ENCODE results near the gene NR2C2. TPM values are rescaled to one million over a fixed set of nuclear protein-coding genes. Genes with fewer than 3 reads are reported as not detected.

Gene NR2C2
- total and polyA plus RNA-seq, 2 of the 13 experiments (the other 11 are each of a cell fraction or from before 2014, with no cell fraction given), result 7.8 to 11.8 TPM

DNA sequence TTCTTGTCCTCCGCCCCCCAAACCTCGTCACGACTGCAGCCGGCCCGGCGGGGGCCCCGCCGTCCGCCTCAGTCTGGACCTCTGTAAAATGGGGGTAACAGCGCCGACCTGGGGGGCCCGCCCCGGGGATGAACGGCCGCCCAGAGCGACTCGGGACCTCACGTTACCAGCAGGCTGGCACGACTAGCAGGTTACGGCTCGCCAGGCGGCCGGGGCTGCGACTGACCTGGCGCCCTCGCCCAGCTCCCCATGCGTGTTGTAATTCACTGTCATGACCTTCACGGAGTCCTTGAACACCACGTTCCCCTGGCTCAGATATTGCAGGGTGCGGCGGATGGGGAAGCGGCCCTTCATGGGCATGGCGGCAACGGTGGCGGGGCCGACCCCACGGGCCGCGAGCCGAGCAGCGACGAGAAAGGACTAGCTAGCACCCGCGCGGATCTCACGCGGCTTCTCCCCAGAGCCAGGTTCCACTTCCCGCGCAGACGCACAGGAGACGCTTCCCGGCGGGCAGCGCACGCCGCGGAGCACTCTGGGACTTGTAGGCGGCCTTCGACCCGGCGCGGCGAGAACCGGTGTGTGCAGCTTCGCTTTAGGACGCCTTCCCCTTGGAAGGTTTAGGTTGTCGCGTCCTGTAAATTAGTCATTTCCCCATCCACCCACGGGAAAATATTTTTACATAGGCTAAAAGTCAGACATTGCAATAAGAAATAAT lies 117.6 kb downstream of the NR2C2 start, which contains the start of gene MRPS25 (continued):
- TF ChIP-seq, protein P1, sequence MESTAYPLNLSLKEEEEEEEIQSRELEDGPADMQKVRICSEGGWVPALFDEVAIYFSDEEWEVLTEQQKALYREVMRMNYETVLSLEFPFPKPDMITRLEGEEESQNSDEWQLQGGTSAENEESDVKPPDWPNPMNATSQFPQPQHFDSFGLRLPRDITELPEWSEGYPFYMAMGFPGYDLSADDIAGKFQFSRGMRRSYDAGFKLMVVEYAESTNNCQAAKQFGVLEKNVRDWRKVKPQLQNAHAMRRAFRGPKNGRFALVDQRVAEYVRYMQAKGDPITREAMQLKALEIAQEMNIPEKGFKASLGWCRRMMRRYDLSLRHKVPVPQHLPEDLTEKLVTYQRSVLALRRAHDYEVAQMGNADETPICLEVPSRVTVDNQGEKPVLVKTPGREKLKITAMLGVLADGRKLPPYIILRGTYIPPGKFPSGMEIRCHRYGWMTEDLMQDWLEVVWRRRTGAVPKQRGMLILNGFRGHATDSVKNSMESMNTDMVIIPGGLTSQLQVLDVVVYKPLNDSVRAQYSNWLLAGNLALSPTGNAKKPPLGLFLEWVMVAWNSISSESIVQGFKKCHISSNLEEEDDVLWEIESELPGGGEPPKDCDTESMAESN (CRISPR knock-in tag; conservative IDR thresholded peaks at IDR 0.05), result peak; percentile 87; the same call in 1 of the 2 replicates
- TF ChIP-seq TBX3 (IDR thresholded peaks at IDR 0.05; ENCODE audit: borderline replicate concordance), result no peak
- TF ChIP-seq, protein P2, sequence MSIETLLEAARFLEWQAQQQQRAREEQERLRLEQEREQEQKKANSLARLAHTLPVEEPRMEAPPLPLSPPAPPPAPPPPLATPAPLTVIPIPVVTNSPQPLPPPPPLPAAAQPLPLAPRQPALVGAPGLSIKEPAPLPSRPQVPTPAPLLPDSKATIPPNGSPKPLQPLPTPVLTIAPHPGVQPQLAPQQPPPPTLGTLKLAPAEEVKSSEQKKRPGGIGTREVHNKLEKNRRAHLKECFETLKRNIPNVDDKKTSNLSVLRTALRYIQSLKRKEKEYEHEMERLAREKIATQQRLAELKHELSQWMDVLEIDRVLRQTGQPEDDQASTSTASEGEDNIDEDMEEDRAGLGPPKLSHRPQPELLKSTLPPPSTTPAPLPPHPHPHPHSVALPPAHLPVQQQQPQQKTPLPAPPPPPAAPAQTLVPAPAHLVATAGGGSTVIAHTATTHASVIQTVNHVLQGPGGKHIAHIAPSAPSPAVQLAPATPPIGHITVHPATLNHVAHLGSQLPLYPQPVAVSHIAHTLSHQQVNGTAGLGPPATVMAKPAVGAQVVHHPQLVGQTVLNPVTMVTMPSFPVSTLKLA (IDR thresholded peaks at IDR 0.05), result no peak
- no peak; the same call in 1 of the 2 replicates for TF ChIP-seq ZNF205 (CRISPR knock-in tag; IDR thresholded peaks at IDR 0.05)
- no peak for TF ChIP-seq KDM6A (CRISPR knock-in tag; IDR thresholded peaks at IDR 0.05; ENCODE audit: low read depth)
- TF ChIP-seq GTF3A (CRISPR knock-in tag; conservative IDR thresholded peaks at IDR 0.05), result no peak
- no peak for TF ChIP-seq ZBTB8A (CRISPR knock-in tag; IDR thresholded peaks at IDR 0.05; ENCODE audit: borderline replicate concordance, low read depth)
- TF ChIP-seq, protein P3, sequence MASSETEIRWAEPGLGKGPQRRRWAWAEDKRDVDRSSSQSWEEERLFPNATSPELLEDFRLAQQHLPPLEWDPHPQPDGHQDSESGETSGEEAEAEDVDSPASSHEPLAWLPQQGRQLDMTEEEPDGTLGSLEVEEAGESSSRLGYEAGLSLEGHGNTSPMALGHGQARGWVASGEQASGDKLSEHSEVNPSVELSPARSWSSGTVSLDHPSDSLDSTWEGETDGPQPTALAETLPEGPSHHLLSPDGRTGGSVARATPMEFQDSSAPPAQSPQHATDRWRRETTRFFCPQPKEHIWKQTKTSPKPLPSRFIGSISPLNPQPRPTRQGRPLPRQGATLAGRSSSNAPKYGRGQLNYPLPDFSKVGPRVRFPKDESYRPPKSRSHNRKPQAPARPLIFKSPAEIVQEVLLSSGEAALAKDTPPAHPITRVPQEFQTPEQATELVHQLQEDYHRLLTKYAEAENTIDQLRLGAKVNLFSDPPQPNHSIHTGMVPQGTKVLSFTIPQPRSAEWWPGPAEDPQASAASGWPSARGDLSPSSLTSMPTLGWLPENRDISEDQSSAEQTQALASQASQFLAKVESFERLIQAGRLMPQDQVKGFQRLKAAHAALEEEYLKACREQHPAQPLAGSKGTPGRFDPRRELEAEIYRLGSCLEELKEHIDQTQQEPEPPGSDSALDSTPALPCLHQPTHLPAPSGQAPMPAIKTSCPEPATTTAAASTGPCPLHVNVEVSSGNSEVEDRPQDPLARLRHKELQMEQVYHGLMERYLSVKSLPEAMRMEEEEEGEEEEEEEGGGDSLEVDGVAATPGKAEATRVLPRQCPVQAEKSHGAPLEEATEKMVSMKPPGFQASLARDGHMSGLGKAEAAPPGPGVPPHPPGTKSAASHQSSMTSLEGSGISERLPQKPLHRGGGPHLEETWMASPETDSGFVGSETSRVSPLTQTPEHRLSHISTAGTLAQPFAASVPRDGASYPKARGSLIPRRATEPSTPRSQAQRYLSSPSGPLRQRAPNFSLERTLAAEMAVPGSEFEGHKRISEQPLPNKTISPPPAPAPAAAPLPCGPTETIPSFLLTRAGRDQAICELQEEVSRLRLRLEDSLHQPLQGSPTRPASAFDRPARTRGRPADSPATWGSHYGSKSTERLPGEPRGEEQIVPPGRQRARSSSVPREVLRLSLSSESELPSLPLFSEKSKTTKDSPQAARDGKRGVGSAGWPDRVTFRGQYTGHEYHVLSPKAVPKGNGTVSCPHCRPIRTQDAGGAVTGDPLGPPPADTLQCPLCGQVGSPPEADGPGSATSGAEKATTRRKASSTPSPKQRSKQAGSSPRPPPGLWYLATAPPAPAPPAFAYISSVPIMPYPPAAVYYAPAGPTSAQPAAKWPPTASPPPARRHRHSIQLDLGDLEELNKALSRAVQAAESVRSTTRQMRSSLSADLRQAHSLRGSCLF (CRISPR knock-in tag; IDR thresholded peaks at IDR 0.05; ENCODE audit: borderline replicate concordance), result no peak
- no peak for TF ChIP-seq SKI (IDR thresholded peaks at IDR 0.05; ENCODE audit: partially characterized antibody)
- no peak for TF ChIP-seq ZNF644 (CRISPR knock-in tag; IDR thresholded peaks at IDR 0.05; ENCODE audit: low read depth)
- no peak for TF ChIP-seq SRF (IDR thresholded peaks at IDR 0.05; ENCODE audit: low read depth, low read length)
- TF ChIP-seq, protein P4, sequence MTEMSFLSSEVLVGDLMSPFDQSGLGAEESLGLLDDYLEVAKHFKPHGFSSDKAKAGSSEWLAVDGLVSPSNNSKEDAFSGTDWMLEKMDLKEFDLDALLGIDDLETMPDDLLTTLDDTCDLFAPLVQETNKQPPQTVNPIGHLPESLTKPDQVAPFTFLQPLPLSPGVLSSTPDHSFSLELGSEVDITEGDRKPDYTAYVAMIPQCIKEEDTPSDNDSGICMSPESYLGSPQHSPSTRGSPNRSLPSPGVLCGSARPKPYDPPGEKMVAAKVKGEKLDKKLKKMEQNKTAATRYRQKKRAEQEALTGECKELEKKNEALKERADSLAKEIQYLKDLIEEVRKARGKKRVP (CRISPR knock-in tag; IDR thresholded peaks at IDR 0.05), result peak in 1 of 2 experiments; percentile 41; a peak in 1 of 4 replicates
- no peak for TF ChIP-seq NCOA5 (CRISPR knock-in tag; IDR thresholded peaks at IDR 0.05)
- TF ChIP-seq MZF1 (CRISPR knock-in tag; IDR thresholded peaks at IDR 0.05; ENCODE audit: borderline replicate concordance), result 0 out of 2 replicates have a peak, but pooled peaks have one; percentile 58
- peak; percentile 80 for TF ChIP-seq PHF20 (CRISPR knock-in tag; IDR thresholded peaks at IDR 0.05)
